Tibial nerve (tissue), 4 donors: ENCODE results near the gene NPSR1.

ENCODE experiments used
- EP300 ChIP-seq, 2 donors: sonication (generic); formaldehyde crosslinking; IDR thresholded peaks; one replicate each; pipeline ENCODE4 v1.6.1; 2017; ENCODE audit warnings: antibody characterized with exemption in 2 of 2, mild to moderate bottlenecking in 1 of 2
- POLR2A ChIP-seq, 2 donors: fragments of 450-650 bp; IDR thresholded peaks; one replicate each; pipeline ENCODE4 v1.6.1; 2017; ENCODE audit warnings: antibody characterized with exemption in 2 of 2, mild to moderate bottlenecking in 2 of 2, moderate library complexity in 2 of 2
- TF ChIP-seq, protein P1 (sequence below), 5 experiments: fragments of 200-600 bp in 3 of 5; fragments of 450-650 bp in 2 of 5; sonication (generic) in 3 of 5; IDR thresholded peaks; one replicate each; pipeline ENCODE4 v1.5.1; 2016 to 2019; ENCODE audit warnings: antibody characterized with exemption in 5 of 5, mild to moderate bottlenecking in 3 of 5, moderate library complexity in 2 of 5

DNA sequence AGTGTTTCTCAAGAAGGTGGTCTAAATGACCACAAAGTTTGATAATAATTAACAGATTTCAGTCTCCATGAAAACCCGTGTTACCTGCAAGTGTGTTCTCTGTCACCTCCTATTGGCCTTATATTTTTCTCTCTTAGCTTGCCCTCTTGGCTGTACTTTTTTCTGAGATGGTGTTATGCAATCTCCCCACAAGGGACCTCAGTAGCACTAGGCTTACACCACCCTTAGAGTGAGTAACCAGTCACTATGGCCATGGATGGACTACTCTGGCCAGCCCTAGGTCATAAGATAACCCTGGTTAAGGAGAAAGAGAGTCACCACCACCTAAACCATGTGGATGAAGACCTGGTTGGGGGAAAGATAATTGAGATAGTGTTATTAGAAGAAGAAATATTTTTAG is 76.8 kb downstream of the NPSR1 start:
- TF ChIP-seq, protein P1, sequence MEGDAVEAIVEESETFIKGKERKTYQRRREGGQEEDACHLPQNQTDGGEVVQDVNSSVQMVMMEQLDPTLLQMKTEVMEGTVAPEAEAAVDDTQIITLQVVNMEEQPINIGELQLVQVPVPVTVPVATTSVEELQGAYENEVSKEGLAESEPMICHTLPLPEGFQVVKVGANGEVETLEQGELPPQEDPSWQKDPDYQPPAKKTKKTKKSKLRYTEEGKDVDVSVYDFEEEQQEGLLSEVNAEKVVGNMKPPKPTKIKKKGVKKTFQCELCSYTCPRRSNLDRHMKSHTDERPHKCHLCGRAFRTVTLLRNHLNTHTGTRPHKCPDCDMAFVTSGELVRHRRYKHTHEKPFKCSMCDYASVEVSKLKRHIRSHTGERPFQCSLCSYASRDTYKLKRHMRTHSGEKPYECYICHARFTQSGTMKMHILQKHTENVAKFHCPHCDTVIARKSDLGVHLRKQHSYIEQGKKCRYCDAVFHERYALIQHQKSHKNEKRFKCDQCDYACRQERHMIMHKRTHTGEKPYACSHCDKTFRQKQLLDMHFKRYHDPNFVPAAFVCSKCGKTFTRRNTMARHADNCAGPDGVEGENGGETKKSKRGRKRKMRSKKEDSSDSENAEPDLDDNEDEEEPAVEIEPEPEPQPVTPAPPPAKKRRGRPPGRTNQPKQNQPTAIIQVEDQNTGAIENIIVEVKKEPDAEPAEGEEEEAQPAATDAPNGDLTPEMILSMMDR (IDR thresholded peaks at IDR 0.05) = no peak
- TF ChIP-seq POLR2A (IDR thresholded peaks at IDR 0.05) (no peak), EP300 (IDR thresholded peaks at IDR 0.05) (no peak)
